NK-92 (cell line): ENCODE measurements around the gene TMEM164.
"Not testable (repeated sequence)": the region's sequence is repeated elsewhere in the genome, so short reads cannot be mapped to it uniquely, and the experiment has no call there.

Experiments used
- DNase-seq: peaks from one replicate; lab custom pipeline; 2025; ENCODE audit not compliant: unreplicated experiment; lab: John Stamatoyannopoulos, UW

Gene TMEM164

GRCh38 chrX:110002300-110003166, at the start of gene TMEM164:
Gene TMEM164 (plus strand): TSS chrX:110003114. CDS start chrX:110003775, 661 bp downstream.
- no peak for DNase-seq

GRCh38 chrX:109954333-109954732, 48.6 kb upstream of the TMEM164 start:
- DNase-seq = no peak

- DNase-seq = no peak
These were observed 48.0 kb upstream of the TMEM164 start for GRCh38 chrX:109954955-109955354.

GRCh38 chrX:109958266-109958665, 44.6 kb upstream of the TMEM164 start:
- no peak for DNase-seq

- no peak for DNase-seq
These were observed 43.5 kb upstream of the TMEM164 start for GRCh38 chrX:109959356-109959871.

GRCh38 chrX:109964390-109964789, 38.5 kb upstream of the TMEM164 start:
- DNase-seq = no peak

GRCh38 chrX:109966246-109966645, 36.7 kb upstream of the TMEM164 start:
- DNase-seq = no peak

GRCh38 chrX:109967156-109967555, 35.8 kb upstream of the TMEM164 start:
- DNase-seq = no peak

GRCh38 chrX:109970841-109971240, 32.1 kb upstream of the TMEM164 start:
- DNase-seq = not testable (repeated sequence)

- DNase-seq = no peak
These were observed 27.8 kb upstream of the TMEM164 start for GRCh38 chrX:109974906-109975655.

GRCh38 chrX:109985210-109985609, 17.7 kb upstream of the TMEM164 start:
- not testable (repeated sequence) for DNase-seq

GRCh38 chrX:109987884-109988283, 15.0 kb upstream of the TMEM164 start:
- DNase-seq = no peak

GRCh38 chrX:109990582-109991276, 12.2 kb upstream of the TMEM164 start:
- DNase-seq = no peak

- DNase-seq = no peak
These were observed 10.7 kb upstream of the TMEM164 start for GRCh38 chrX:109992203-109992602.

GRCh38 chrX:109995155-109995554, 7.8 kb upstream of the TMEM164 start:
- DNase-seq = no peak

GRCh38 chrX:109997786-109998452, 5.0 kb upstream of the TMEM164 start:
- no peak for DNase-seq

- no peak for DNase-seq
These were observed 2.9 kb upstream of the TMEM164 start for GRCh38 chrX:110000000-110000399.

- no peak for DNase-seq
These were observed 1.8 kb upstream of the TMEM164 start for GRCh38 chrX:110000847-110001713.

GRCh38 chrX:110001740-110002299, 1.1 kb upstream of the TMEM164 start:
- DNase-seq = no peak
